Mucosa of stomach (tissue), 1 donor: Measurements from ENCODE around the gene OPCML.

Experiments
- H3K27me3 ChIP-seq: one replicate; pipeline ENCODE4 v1.7.0; 2013; ENCODE audit warnings: mild to moderate bottlenecking, low read length; ENCODE audit not compliant: control insufficient read depth, insufficient read depth
- H3K36me3 ChIP-seq: one replicate; pipeline ENCODE4 v1.7.0; 2013; ENCODE audit warnings: low read length; ENCODE audit not compliant: control insufficient read depth, insufficient read depth
- H3K4me1 ChIP-seq: one replicate; pipeline ENCODE4 v1.7.0; 2013; ENCODE audit warnings: mild to moderate bottlenecking, low read length; ENCODE audit not compliant: control insufficient read depth, insufficient read depth
- H3K4me3 ChIP-seq: one replicate; pipeline ENCODE4 v1.7.0; 2013; ENCODE audit warnings: low read length
- H3K9ac ChIP-seq: one replicate; pipeline ENCODE4 v1.7.0; 2013; ENCODE audit warnings: mild to moderate bottlenecking, low read length, moderate library complexity
- H3K9me3 ChIP-seq: one replicate; pipeline ENCODE4 v1.7.0; 2013; ENCODE audit warnings: mild to moderate bottlenecking, low read length, moderate library complexity; ENCODE audit not compliant: control insufficient read depth
- donor health status: Pancreatic carcinoma.

Gene OPCML

GRCh38 chr11:133253570-133253969, 278.7 kb downstream of the OPCML start:
- H3K4me1 ChIP-seq = no peaks in the 10 kb centered on the region
- H3K4me3 ChIP-seq = no peak overlapping the region
- no peaks in the 10 kb centered on the region for H3K27me3 ChIP-seq
- H3K9me3 ChIP-seq = no peaks in the 10 kb centered on the region
- no peak overlapping the region for H3K9ac ChIP-seq
- no peaks in the 10 kb centered on the region for H3K36me3 ChIP-seq

GRCh38 chr11:133251841-133252240, 280.5 kb downstream of the OPCML start:
- Histone ChIP-seq H3K4me1 (no peaks in the 10 kb centered on the region), H3K9me3 (no peaks in the 10 kb centered on the region), H3K36me3 (no peaks in the 10 kb centered on the region), H3K27me3 (no peaks in the 10 kb centered on the region), H3K9ac (no peak overlapping the region), H3K4me3 (no peak overlapping the region)

- no peaks in the 10 kb centered on the region for H3K4me1 ChIP-seq
- no peaks in the 10 kb centered on the region for H3K9me3 ChIP-seq
- no peak overlapping the region for H3K4me3 ChIP-seq
- H3K36me3 ChIP-seq = no peaks in the 10 kb centered on the region
- H3K27me3 ChIP-seq = no peaks in the 10 kb centered on the region
- no peak overlapping the region for H3K9ac ChIP-seq
Measured at GRCh38 chr11:133249530-133249929, 282.8 kb downstream of the OPCML start.

GRCh38 chr11:133249065-133249464, 283.2 kb downstream of the OPCML start:
- Histone ChIP-seq H3K27me3 (no peaks in the 10 kb centered on the region), H3K36me3 (no peaks in the 10 kb centered on the region), H3K9me3 (no peaks in the 10 kb centered on the region), H3K9ac (no peak overlapping the region), H3K4me3 (no peak overlapping the region), H3K4me1 (no peaks in the 10 kb centered on the region)

- Histone ChIP-seq H3K9me3 (no peaks in the 10 kb centered on the region), H3K9ac (no peak overlapping the region), H3K4me3 (no peak overlapping the region), H3K4me1 (no peaks in the 10 kb centered on the region), H3K27me3 (no peaks in the 10 kb centered on the region), H3K36me3 (no peaks in the 10 kb centered on the region)
Measured at GRCh38 chr11:133243832-133244231, 288.5 kb downstream of the OPCML start.

- Histone ChIP-seq H3K27me3 (no peaks in the 10 kb centered on the region), H3K4me3 (no peak overlapping the region)
Measured at GRCh38 chr11:133240908-133241655, 291.2 kb downstream of the OPCML start.

GRCh38 chr11:133239575-133239974, 292.7 kb downstream of the OPCML start:
- H3K4me1 ChIP-seq = no peaks in the 10 kb centered on the region
- H3K9ac ChIP-seq = no peak overlapping the region
- no peaks in the 10 kb centered on the region for H3K9me3 ChIP-seq
- no peak overlapping the region for H3K4me3 ChIP-seq
- no peaks in the 10 kb centered on the region for H3K36me3 ChIP-seq
- H3K27me3 ChIP-seq = no peaks in the 10 kb centered on the region

More at GRCh38 chr11:133240908-133241655, 291.2 kb downstream of the OPCML start:
- Histone ChIP-seq H3K9ac (no peak overlapping the region), H3K36me3 (no peaks in the 10 kb centered on the region), H3K9me3 (no peaks in the 10 kb centered on the region), H3K4me1 (no peaks in the 10 kb centered on the region)

GRCh38 chr11:133238495-133238894, 293.8 kb downstream of the OPCML start:
- Histone ChIP-seq H3K36me3 (no peaks in the 10 kb centered on the region), H3K4me1 (no peaks in the 10 kb centered on the region), H3K9ac (no peak overlapping the region)

GRCh38 chr11:133238027-133238426, 294.3 kb downstream of the OPCML start:
- H3K4me3 ChIP-seq = no peak overlapping the region
- no peaks in the 10 kb centered on the region for H3K36me3 ChIP-seq
- H3K9me3 ChIP-seq = no peaks in the 10 kb centered on the region
- H3K9ac ChIP-seq = no peak overlapping the region
- H3K27me3 ChIP-seq = no peaks in the 10 kb centered on the region
- no peaks in the 10 kb centered on the region for H3K4me1 ChIP-seq

More at GRCh38 chr11:133238495-133238894, 293.8 kb downstream of the OPCML start:
- Histone ChIP-seq H3K27me3 (no peaks in the 10 kb centered on the region), H3K9me3 (no peaks in the 10 kb centered on the region), H3K4me3 (no peak overlapping the region)

- H3K4me3 ChIP-seq = no peak overlapping the region
- no peak overlapping the region for H3K9ac ChIP-seq
- no peaks in the 10 kb centered on the region for H3K36me3 ChIP-seq
- H3K4me1 ChIP-seq = no peaks in the 10 kb centered on the region
- H3K9me3 ChIP-seq = no peaks in the 10 kb centered on the region
- no peaks in the 10 kb centered on the region for H3K27me3 ChIP-seq
Measured at GRCh38 chr11:133235381-133235780, 296.9 kb downstream of the OPCML start.

- Histone ChIP-seq H3K4me3 (no peak overlapping the region), H3K36me3 (no peaks in the 10 kb centered on the region), H3K9me3 (no peaks in the 10 kb centered on the region), H3K27me3 (no peaks in the 10 kb centered on the region), H3K9ac (no peak overlapping the region), H3K4me1 (no peaks in the 10 kb centered on the region)
Measured at GRCh38 chr11:133234883-133235282, 297.4 kb downstream of the OPCML start.

GRCh38 chr11:133232665-133233064, 299.6 kb downstream of the OPCML start:
- Histone ChIP-seq H3K27me3 (no peaks in the 10 kb centered on the region), H3K4me3 (no peak overlapping the region), H3K9ac (no peak overlapping the region), H3K4me1 (no peaks in the 10 kb centered on the region), H3K36me3 (no peaks in the 10 kb centered on the region), H3K9me3 (no peaks in the 10 kb centered on the region)

GRCh38 chr11:133230431-133230830, 301.9 kb downstream of the OPCML start:
- Histone ChIP-seq H3K9ac (no peak overlapping the region), H3K4me3 (no peak overlapping the region), H3K4me1 (no peaks in the 10 kb centered on the region), H3K27me3 (no peaks in the 10 kb centered on the region), H3K9me3 (no peaks in the 10 kb centered on the region), H3K36me3 (no peaks in the 10 kb centered on the region)
